ENCODE data around the gene FAM221A. TPM values are rescaled to one million over a fixed set of nuclear protein-coding genes. Genes with fewer than 3 reads are reported as not detected.

Gene FAM221A
- total RNA-seq, 1 experiment from 2014 or later, result 3.3 TPM

Small RNA genes lying within 50 kb of the gene (small RNA-seq; reads per million reads assigned to genes)
- gene AC006026.2, result 0 reads per million in 2 experiments

Other genes with a start within 250 kb of the FAM221A start
- 78.9 and 85.4 TPM in 2 replicates for gene IGF2BP3, start 209.7 kb upstream of the FAM221A start, total RNA-seq (2014; rRNA removed; shearing (Covaris generic))
- gene TRA2A, start 148.2 kb upstream of the FAM221A start, total RNA-seq (2014; rRNA removed; shearing (Covaris generic)), result 18.8 and 23.1 TPM in 2 replicates
- gene CCDC126, start 82.8 kb upstream of the FAM221A start, total RNA-seq (2014; rRNA removed; shearing (Covaris generic)), result 12.3 and 16.4 TPM in 2 replicates
- gene STK31, start 30.0 kb downstream of the FAM221A start, total RNA-seq (2014; rRNA removed; shearing (Covaris generic)), result 3.1 and 3.7 TPM in 2 replicates